Activated T-helper 1 cell treated with Interleukin-2 at 50 U/mL for 16 hours (primary cell): ENCODE results near the gene HLA-DRA.
"Not testable (repeated sequence)": the region's sequence is repeated elsewhere in the genome, so short reads cannot be mapped to it uniquely, and the experiment has no call there.

ENCODE experiments used
- DNase-seq: peaks from one replicate; pipeline ENCODE4 v3.0.0-alpha.2; 2020; ENCODE audit warnings: low read depth

Gene HLA-DRA

GRCh38 chr6:32431142-32431541 lies 8.5 kb upstream of the HLA-DRA start:
- DNase-seq = no peak

GRCh38 chr6:32432050-32432450 lies 7.6 kb upstream of the HLA-DRA start:
- DNase-seq = no peak

- not testable (repeated sequence) for DNase-seq
These were observed 5.7 kb upstream of the HLA-DRA start for GRCh38 chr6:32433950-32434349.

- no peak for DNase-seq
These were observed 3.5 kb upstream of the HLA-DRA start for GRCh38 chr6:32436186-32436585.

- DNase-seq = no peak
These were observed 2.5 kb upstream of the HLA-DRA start for GRCh38 chr6:32436995-32437836.

GRCh38 chr6:32439139-32439538 lies 548 bp upstream of the HLA-DRA start:
- no peak for DNase-seq

- no peak for DNase-seq
These were observed 2.6 kb downstream of the HLA-DRA start for GRCh38 chr6:32442243-32442667.

- no peak for DNase-seq
These were observed 3.4 kb downstream of the HLA-DRA start for GRCh38 chr6:32442977-32443552.

- no peak for DNase-seq
These were observed 4.7 kb downstream of the HLA-DRA start for GRCh38 chr6:32444433-32444832.

- DNase-seq = no peak
These were observed 5.7 kb downstream of the HLA-DRA start for GRCh38 chr6:32445321-32445854.

- DNase-seq = no peak
These were observed 8.2 kb downstream of the HLA-DRA start for GRCh38 chr6:32447932-32448331.

- DNase-seq = no peak
These were observed 9.5 kb downstream of the HLA-DRA start for GRCh38 chr6:32449088-32449736.

GRCh38 chr6:32457054-32457453 lies 17.4 kb downstream of the HLA-DRA start:
- no peak for DNase-seq

- DNase-seq = no peak
These were observed 20.2 kb downstream of the HLA-DRA start for GRCh38 chr6:32459781-32460424.

GRCh38 chr6:32460528-32460927 lies 20.8 kb downstream of the HLA-DRA start:
- no peak for DNase-seq

GRCh38 chr6:32461493-32461892 lies 21.8 kb downstream of the HLA-DRA start:
- DNase-seq = no peak

GRCh38 chr6:32462609-32463008 lies 22.9 kb downstream of the HLA-DRA start:
- DNase-seq = no peak

GRCh38 chr6:32467743-32468503 lies 28.2 kb downstream of the HLA-DRA start:
- DNase-seq = not testable (repeated sequence)

- no peak for DNase-seq
These were observed 33.2 kb downstream of the HLA-DRA start for GRCh38 chr6:32472781-32473375.

- DNase-seq = not testable (repeated sequence)
These were observed 34.0 kb downstream of the HLA-DRA start for GRCh38 chr6:32473376-32474348.
